H1 (cell line): ENCODE results near the gene CELSR1.

Experiments
- POLR2AphosphoS5 ChIP-seq: IDR thresholded peaks from 2 replicates; pipeline ENCODE4 v1.6.1; 2011; ENCODE audit warnings: low read depth, low read length
- TCF12 ChIP-seq: IDR thresholded peaks from 2 replicates; pipeline ENCODE4 v1.6.1; 2011; ENCODE audit warnings: low read depth, mild to moderate bottlenecking, low read length
- TF ChIP-seq, protein P1 (sequence below), 3 experiments: IDR thresholded peaks; 1 replicate in 2 of 3; 2 replicates in 1 of 3; pipeline versions ENCODE4 v1.5.1 to v1.6.1; 2011; ENCODE audit warnings: low read length in 3 of 3, mild to moderate bottlenecking in 3 of 3, inconsistent platforms in 2 of 3, low read depth in 1 of 3, moderate library complexity in 1 of 3; ENCODE audit not compliant: insufficient read depth in 1 of 3; ENCODE audit errors: control extremely low read depth in 1 of 3

DNA sequence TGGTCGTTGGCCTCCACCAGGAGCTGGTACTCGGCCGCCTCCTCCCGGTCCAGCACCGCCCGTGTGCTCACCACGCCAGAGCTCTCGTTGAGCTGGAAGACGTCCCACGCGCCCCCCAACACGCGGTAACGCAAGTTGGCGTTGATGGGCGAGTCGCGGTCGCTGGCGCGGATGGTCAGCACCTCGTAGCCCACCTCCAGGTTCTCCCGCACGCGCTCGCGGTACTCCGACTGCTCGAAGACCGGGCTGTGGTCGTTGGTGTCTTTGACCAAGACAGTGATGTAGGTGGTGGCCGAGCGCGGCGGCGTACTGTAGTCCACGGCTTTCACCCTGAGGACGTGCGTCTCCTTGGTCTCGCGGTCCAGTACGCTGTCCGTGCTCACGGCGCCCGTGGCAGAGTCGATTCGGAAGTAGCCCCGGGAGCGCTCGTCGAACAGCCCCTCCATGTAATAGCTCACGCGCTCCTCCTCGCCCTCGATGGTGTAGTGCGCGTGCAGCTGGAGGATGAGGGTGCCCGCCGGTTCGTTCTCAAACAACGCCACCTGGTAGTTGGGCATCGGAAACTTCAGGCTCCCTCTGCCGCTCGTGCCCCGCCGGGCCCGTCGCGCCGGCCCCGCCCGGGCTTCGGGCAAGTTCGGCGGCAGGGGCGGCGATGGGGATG is 1.4 kb downstream of the CELSR1 start:
- no peak for TF ChIP-seq POLR2AphosphoS5
- no peak for TF ChIP-seq TCF12
- TF ChIP-seq, protein P1, sequence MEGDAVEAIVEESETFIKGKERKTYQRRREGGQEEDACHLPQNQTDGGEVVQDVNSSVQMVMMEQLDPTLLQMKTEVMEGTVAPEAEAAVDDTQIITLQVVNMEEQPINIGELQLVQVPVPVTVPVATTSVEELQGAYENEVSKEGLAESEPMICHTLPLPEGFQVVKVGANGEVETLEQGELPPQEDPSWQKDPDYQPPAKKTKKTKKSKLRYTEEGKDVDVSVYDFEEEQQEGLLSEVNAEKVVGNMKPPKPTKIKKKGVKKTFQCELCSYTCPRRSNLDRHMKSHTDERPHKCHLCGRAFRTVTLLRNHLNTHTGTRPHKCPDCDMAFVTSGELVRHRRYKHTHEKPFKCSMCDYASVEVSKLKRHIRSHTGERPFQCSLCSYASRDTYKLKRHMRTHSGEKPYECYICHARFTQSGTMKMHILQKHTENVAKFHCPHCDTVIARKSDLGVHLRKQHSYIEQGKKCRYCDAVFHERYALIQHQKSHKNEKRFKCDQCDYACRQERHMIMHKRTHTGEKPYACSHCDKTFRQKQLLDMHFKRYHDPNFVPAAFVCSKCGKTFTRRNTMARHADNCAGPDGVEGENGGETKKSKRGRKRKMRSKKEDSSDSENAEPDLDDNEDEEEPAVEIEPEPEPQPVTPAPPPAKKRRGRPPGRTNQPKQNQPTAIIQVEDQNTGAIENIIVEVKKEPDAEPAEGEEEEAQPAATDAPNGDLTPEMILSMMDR (IDR thresholded peaks at IDR 0.05; ENCODE audit: control extremely low read depth in 1 of 3, insufficient read depth in 1 of 3, low read depth in 1 of 3, low read length in 3 of 3): no peak
